Sigmoid colon (tissue), 7 donors: ENCODE results near the gene DRAXIN. TPM values are rescaled to one million over a fixed set of nuclear protein-coding genes. Genes with fewer than 3 reads are reported as not detected.
A peak's percentile ranks its signal among the peaks of the same experiment; 100 is the strongest.

Source experiments
- DNase-seq: peaks from one replicate; pipeline ENCODE4 v3.0.0-alpha.2; 2019
- H3K27ac ChIP-seq, 4 donors: fragments of 200-600 bp; sonication (generic); one replicate each; pipeline ENCODE4 v1.5.1; 2016 to 2019; ENCODE audit warnings: mild to moderate bottlenecking in 1 of 4
- H3K27me3 ChIP-seq, 3 donors: fragments of 200-600 bp; sonication (generic); one replicate each; pipeline ENCODE4 v1.5.1; 2019; ENCODE audit warnings: mild to moderate bottlenecking in 1 of 3
- H3K36me3 ChIP-seq, 4 donors: fragments of 200-600 bp; sonication (generic); one replicate each; pipeline ENCODE4 v1.5.1; 2016 to 2019
- H3K4me1 ChIP-seq, 4 donors: fragments of 200-600 bp; sonication (generic); one replicate each; pipeline ENCODE4 v1.5.1; 2017 to 2019
- H3K4me3 ChIP-seq, 4 donors: fragments of 200-600 bp; sonication (generic); one replicate each; pipeline ENCODE4 v1.5.1; 2017 to 2019; ENCODE audit warnings: mild to moderate bottlenecking in 2 of 4, moderate library complexity in 1 of 4
- H3K9me3 ChIP-seq, 4 donors: fragments of 200-600 bp in 3 of 4; sonication (generic) in 3 of 4; one replicate each; pipeline versions ENCODE4 v1.5.1 to v1.6.1; 2013 to 2019
- CTCF ChIP-seq, 4 experiments: fragments of 450-650 bp in 3 of 4; fragments of 200-600 bp in 1 of 4; IDR thresholded peaks; one replicate each; pipeline ENCODE4 v1.5.1; 2016 to 2019; ENCODE audit warnings: antibody characterized with exemption in 4 of 4, mild to moderate bottlenecking in 3 of 4, moderate library complexity in 2 of 4
- EP300 ChIP-seq, 4 donors: sonication (generic); formaldehyde crosslinking; IDR thresholded peaks; one replicate each; pipeline ENCODE4 v1.6.1; 2017; ENCODE audit warnings: antibody characterized with exemption in 4 of 4
- POLR2A ChIP-seq, 2 donors: fragments of 450-650 bp; IDR thresholded peaks; one replicate each; pipeline ENCODE4 v1.6.1; 2016; ENCODE audit warnings: antibody characterized with exemption in 2 of 2, mild to moderate bottlenecking in 2 of 2, moderate library complexity in 2 of 2
- POLR2AphosphoS5 ChIP-seq, 4 donors: sonication (generic); formaldehyde crosslinking; IDR thresholded peaks; one replicate each; pipeline ENCODE4 v1.6.1; 2017; ENCODE audit warnings: antibody characterized with exemption in 4 of 4
- WGBS, 2 donors: extraction: QIAGEN DNeasy Blood & Tissue Kit; methylation state at CpG; one replicate each; pipeline ENCODE4 v1.1.7; 2013; 5-methylcytosine and 5-hydroxymethylcytosine counted together
- intact Hi-C: fragments of 100-400 bp; cut with DNase I; formaldehyde crosslinking; loops from one replicate; pipeline ENCODE4 v1.15.1; 2023
- polyA plus RNA-seq, 3 donors: library from polyadenylated mRNA; stranded (reverse); fragments of 200-250 nt; gene quantifications; one replicate each; pipeline ENCODE4 v1.2.3, GENCODE V29; 2013
- total RNA-seq, 4 donors: library from RNA; depleted of rRNA; stranded (reverse); fragments of >200 nt; gene quantifications; one replicate each; pipeline ENCODE4 v1.1.0, GENCODE V29; 2016
- donor health status: healthy with polysubstance abuse.
- donor health status: Bipolar disorder and iron deficiency.
- donor health status: healthy.

Gene DRAXIN
- total and polyA plus RNA-seq, 7 donors, result 0.13 to 0.36 (median 0.28) TPM; not detected in 4

- no peak for TF ChIP-seq POLR2A (IDR thresholded peaks at IDR 0.05)
- TF ChIP-seq EP300 (IDR thresholded peaks at IDR 0.05), result no peak
- TF ChIP-seq CTCF (IDR thresholded peaks at IDR 0.05), result no peak
- TF ChIP-seq POLR2AphosphoS5 (IDR thresholded peaks at IDR 0.05), result no peak
- intact Hi-C loops, result no loop called here
- Histone ChIP-seq H3K4me3 (no peak overlapping the region), H3K27me3 (no peaks in the 10 kb centered on the region), H3K4me1 (peaks cover 0 to 11% (median 10%) of the 10 kb centered on the region in 4 donors), H3K27ac (no peak overlapping the region), H3K36me3 (peaks cover 9 to 59% (median 26%) of the 10 kb centered on the region in 4 donors), H3K9me3 (no peaks in the 10 kb centered on the region)
- WGBS, 2 donors, result 85 to 90% methylated on average over 10 of the region's 10 CpGs
- DNase-seq, result no peak
Observed at GRCh38 chr1:11676386-11677103, 15.0 kb upstream of the DRAXIN start.

- Histone ChIP-seq H3K9me3 (no peaks in the 10 kb centered on the region), H3K27ac (no peak overlapping the region), H3K27me3 (no peaks in the 10 kb centered on the region), H3K36me3 (peaks cover 9 to 40% (median 17%) of the 10 kb centered on the region in 4 donors), H3K4me1 (peaks cover 0 to 16% (median 12%) of the 10 kb centered on the region in 4 donors), H3K4me3 (no peak overlapping the region)
- intact Hi-C loops, result no loop called here
- 96 to 99% methylated on average over 2 of the region's 2 CpGs for WGBS, 2 donors
- no peak for DNase-seq
- TF ChIP-seq CTCF (IDR thresholded peaks at IDR 0.05) (no peak), POLR2A (IDR thresholded peaks at IDR 0.05) (no peak)
Observed at GRCh38 chr1:11678442-11678841, 13.1 kb upstream of the DRAXIN start.

- DNase-seq, result peak; percentile 71
- Histone ChIP-seq H3K27me3 (no peaks in the 10 kb centered on the region), H3K9me3 (no peaks in the 10 kb centered on the region), H3K4me3 (peak overlapping the region; percentile 79 to 98 (median 94)), H3K4me1 (peaks cover 0 to 16% (median 12%) of the 10 kb centered on the region in 4 donors), H3K36me3 (peaks cover 0 to 20% (median 7%) of the 10 kb centered on the region in 4 donors), H3K27ac (peak overlapping the region; percentile 88 to 92 (median 88))
- intact Hi-C loops, result loop anchor here (1.0 to 2.0 kb wide), 2 partner anchors 16 to 39 kb away; partner anchors contain the start of gene FBXO6
- WGBS, 2 donors, result 9 to 10% methylated on average over 65 of the region's 65 CpGs
- TF ChIP-seq POLR2A (IDR thresholded peaks at IDR 0.05) (no peak), CTCF (IDR thresholded peaks at IDR 0.05) (no peak), EP300 (IDR thresholded peaks at IDR 0.05) (no peak), POLR2AphosphoS5 (IDR thresholded peaks at IDR 0.05) (no peak)
Observed at GRCh38 chr1:11680270-11681070, 11.0 kb upstream of the DRAXIN start.

- peak within 1 kb of the TSS; percentile 88 to 92 (median 88) for H3K27ac ChIP-seq
- DNase-seq, result peak; percentile 93
- intact Hi-C loops, result loop anchor here (2.0 kb wide), 1 partner anchor 16 kb away; the partner anchor contains the start of gene FBXO6
Observed at GRCh38 chr1:11681071-11681771, 10.3 kb upstream of the DRAXIN start, which contains the start of gene MAD2L2. TSS of gene MAD2L2 (minus strand) at chr1:11681148. CDS start at chr1:11680601, 547 bp downstream.

More at GRCh38 chr1:11681071-11681771, 10.3 kb upstream of the DRAXIN start, which contains the start of gene MAD2L2:
- Histone ChIP-seq H3K36me3 (peaks cover 0 to 12% (median 7%) of the 10 kb centered on the region in 4 donors), H3K9me3 (no peaks in the 10 kb centered on the region), H3K4me3 (peak within 1 kb of the TSS; percentile 79 to 98 (median 94)), H3K4me1 (peaks cover 0 to 16% (median 12%) of the 10 kb centered on the region in 4 donors), H3K27me3 (no peaks in the 10 kb centered on the region)
- peak in 1 of 2 donors; percentile 16 for TF ChIP-seq POLR2A (IDR thresholded peaks at IDR 0.05)
- no peak for TF ChIP-seq EP300 (IDR thresholded peaks at IDR 0.05)
- TF ChIP-seq CTCF (IDR thresholded peaks at IDR 0.05), result no peak
- peak; percentile 75 to 89 (median 83) for TF ChIP-seq POLR2AphosphoS5 (IDR thresholded peaks at IDR 0.05)
- 1% methylated on average over 71 of the region's 71 CpGs for WGBS, 2 donors
